GM12874 (cell line): Measurements from ENCODE around the gene LYAR.

Source experiments
- CTCF ChIP-seq: IDR thresholded peaks from 2 replicates; pipeline ENCODE4 v1.5.1; 2011; ENCODE audit warnings: low read depth, mild to moderate bottlenecking, control low read depth, low read length, moderate library complexity; ENCODE audit not compliant: insufficient read depth

LYAR gene

GRCh38 chr4:4315461-4316149 lies 25.7 kb upstream of the LYAR start:
- TF ChIP-seq CTCF, result no peak

GRCh38 chr4:4311193-4311592 lies 21.2 kb upstream of the LYAR start:
- TF ChIP-seq CTCF, result no peak

GRCh38 chr4:4308800-4309441 lies 19.0 kb upstream of the LYAR start:
- TF ChIP-seq CTCF, result no peak

- no peak for TF ChIP-seq CTCF
Observed at GRCh38 chr4:4306920-4307319, 17.0 kb upstream of the LYAR start.

- no peak for TF ChIP-seq CTCF
Observed at GRCh38 chr4:4302416-4302815, 12.5 kb upstream of the LYAR start.

- TF ChIP-seq CTCF, result no peak
Observed at GRCh38 chr4:4302001-4302400, 12.0 kb upstream of the LYAR start.

GRCh38 chr4:4299006-4299405 lies 9.1 kb upstream of the LYAR start:
- TF ChIP-seq CTCF, result no peak
